ENCODE results near the gene LRRC4C.

Gene LRRC4C

GRCh38 chr11:41414771-41415440 lies 44.5 kb downstream of the LRRC4C start:
- no peak for DNase-seq

- no peak for DNase-seq
These were observed 45.6 kb downstream of the LRRC4C start for GRCh38 chr11:41413843-41414242.

GRCh38 chr11:41405812-41406211 lies 53.6 kb downstream of the LRRC4C start:
- DNase-seq = no peak

GRCh38 chr11:41404109-41404508 lies 55.3 kb downstream of the LRRC4C start:
- DNase-seq = no peak

- DNase-seq = no peak
These were observed 56.0 kb downstream of the LRRC4C start for GRCh38 chr11:41403458-41403857.

GRCh38 chr11:41400819-41401382 lies 58.6 kb downstream of the LRRC4C start:
- DNase-seq = no peak

- DNase-seq = no peak
These were observed 59.3 kb downstream of the LRRC4C start for GRCh38 chr11:41400124-41400523.

- DNase-seq = no peak
These were observed 60.1 kb downstream of the LRRC4C start for GRCh38 chr11:41399323-41399722.

- DNase-seq = no peak
These were observed 61.3 kb downstream of the LRRC4C start for GRCh38 chr11:41398175-41398574.

- DNase-seq = no peak
These were observed 64.8 kb downstream of the LRRC4C start for GRCh38 chr11:41394521-41395195.

- DNase-seq = no peak
These were observed 66.9 kb downstream of the LRRC4C start for GRCh38 chr11:41392596-41392995.

GRCh38 chr11:41389623-41390130 lies 69.8 kb downstream of the LRRC4C start:
- DNase-seq = no peak

- no peak for DNase-seq
These were observed 75.1 kb downstream of the LRRC4C start for GRCh38 chr11:41384329-41384728.

GRCh38 chr11:41383768-41384167 lies 75.7 kb downstream of the LRRC4C start:
- no peak for DNase-seq

- no peak for DNase-seq
These were observed 76.5 kb downstream of the LRRC4C start for GRCh38 chr11:41382927-41383326.

GRCh38 chr11:41379084-41379483 lies 80.4 kb downstream of the LRRC4C start:
- no peak for DNase-seq

- DNase-seq = no peak
These were observed 81.6 kb downstream of the LRRC4C start for GRCh38 chr11:41377709-41378394.

- DNase-seq = no peak
These were observed 107.6 kb downstream of the LRRC4C start for GRCh38 chr11:41351825-41352224.

GRCh38 chr11:41346042-41346441 lies 113.4 kb downstream of the LRRC4C start:
- DNase-seq = no peak

- DNase-seq = no peak
These were observed 125.2 kb downstream of the LRRC4C start for GRCh38 chr11:41334007-41334933.

GRCh38 chr11:41333357-41333756 lies 126.1 kb downstream of the LRRC4C start:
- DNase-seq = no peak

GRCh38 chr11:41328324-41328723 lies 131.1 kb downstream of the LRRC4C start:
- no peak for DNase-seq
